ENCODE measurements around the gene RNU1-4. TPM values are rescaled to one million over a fixed set of nuclear protein-coding genes. Genes with fewer than 3 reads are reported as not detected.
A peak's percentile ranks its signal among the peaks of the same experiment; 100 is the strongest.
"Not testable (repeated sequence)": the region's sequence is repeated elsewhere in the genome, so short reads cannot be mapped to it uniquely, and the experiment has no call there.

The RNU1-4 gene
- total and polyA plus RNA-seq, 7 donors: 1,264 to 5,208 (median 3,151) TPM; not detected in 3

- DNase-seq; intact Hi-C loops (cut with DNase I); H3K27me3 ChIP-seq (ENCODE audit: insufficient read depth in 3 of 3, low read length in 2 of 3); H3K4me1 ChIP-seq; H3K9me3 ChIP-seq; ATAC-seq; H3K4me3 ChIP-seq; H3K36me3 ChIP-seq (ENCODE audit: insufficient read depth in 1 of 2, low read depth in 1 of 2); H3K27ac ChIP-seq: not testable (repeated sequence)
- 73 to 86% (median 84%) methylated on average over 1 to 2 of the region's 2 CpGs for WGBS, 3 donors
Observed at GRCh38 chr1:16755932-16756331, 15.6 kb downstream of the RNU1-4 start.

DNA sequence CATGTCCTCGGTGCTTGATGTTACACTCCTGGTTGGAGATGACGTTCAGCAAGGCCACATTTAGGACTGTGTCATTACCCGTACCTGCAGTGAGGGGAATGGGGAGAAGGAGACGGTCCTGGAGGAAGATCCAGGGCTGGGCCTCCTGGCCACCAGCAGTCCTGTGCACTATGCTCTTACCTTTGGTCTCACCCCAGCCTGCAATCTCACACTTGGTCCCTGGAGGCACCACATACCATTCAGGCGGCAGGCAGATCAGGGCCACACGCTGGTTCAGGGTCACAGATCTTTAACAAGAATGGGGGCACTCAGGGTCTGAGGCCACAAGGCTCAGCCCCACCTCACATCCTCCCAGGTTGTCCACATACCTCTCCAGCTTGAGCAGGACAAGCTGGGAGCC is 17.3 kb downstream of the RNU1-4 start:
- ATAC-seq: peak in 1 of 4 donors; percentile 18
- H3K27ac ChIP-seq; H3K9me3 ChIP-seq; DNase-seq; intact Hi-C loops (cut with DNase I); H3K27me3 ChIP-seq (ENCODE audit: insufficient read depth in 3 of 3, low read length in 2 of 3); H3K4me3 ChIP-seq; H3K36me3 ChIP-seq (ENCODE audit: insufficient read depth in 1 of 2, low read depth in 1 of 2); H3K4me1 ChIP-seq: not testable (repeated sequence)
- WGBS, 3 donors: 92% methylated on average over 2 of the region's 6 CpGs; no CpG with 5 or more reads in 2 of the 3 donors

DNA sequence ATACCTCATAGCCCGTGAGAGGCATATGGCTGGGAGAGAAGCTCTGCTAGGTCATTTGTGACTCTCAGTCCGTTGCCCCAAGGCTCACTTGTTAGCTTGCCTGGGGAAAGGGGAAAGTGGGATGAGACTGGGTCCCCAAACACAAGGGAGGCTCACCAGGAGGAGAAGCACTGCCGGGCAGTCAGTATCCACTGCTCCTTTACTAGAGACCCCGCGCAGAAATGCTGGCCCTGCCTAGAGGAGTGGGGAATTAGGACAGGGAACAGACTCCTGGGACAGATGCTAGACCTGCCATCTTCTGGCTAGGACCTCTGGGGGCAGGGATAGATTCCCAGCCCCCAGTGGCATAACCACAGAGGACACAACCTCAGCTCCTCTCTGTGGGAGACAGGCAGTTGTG is 17.7 kb downstream of the RNU1-4 start:
- H3K9me3 ChIP-seq; H3K4me3 ChIP-seq; H3K27me3 ChIP-seq (ENCODE audit: insufficient read depth in 3 of 3, low read length in 2 of 3); intact Hi-C loops (cut with DNase I); ATAC-seq; H3K27ac ChIP-seq; H3K36me3 ChIP-seq (ENCODE audit: insufficient read depth in 1 of 2, low read depth in 1 of 2); DNase-seq; H3K4me1 ChIP-seq: not testable (repeated sequence)
- whole genome bisulfite sequencing, 3 donors: 81 to 93% (median 81%) methylated on average over 4 of the region's 5 CpGs

DNA sequence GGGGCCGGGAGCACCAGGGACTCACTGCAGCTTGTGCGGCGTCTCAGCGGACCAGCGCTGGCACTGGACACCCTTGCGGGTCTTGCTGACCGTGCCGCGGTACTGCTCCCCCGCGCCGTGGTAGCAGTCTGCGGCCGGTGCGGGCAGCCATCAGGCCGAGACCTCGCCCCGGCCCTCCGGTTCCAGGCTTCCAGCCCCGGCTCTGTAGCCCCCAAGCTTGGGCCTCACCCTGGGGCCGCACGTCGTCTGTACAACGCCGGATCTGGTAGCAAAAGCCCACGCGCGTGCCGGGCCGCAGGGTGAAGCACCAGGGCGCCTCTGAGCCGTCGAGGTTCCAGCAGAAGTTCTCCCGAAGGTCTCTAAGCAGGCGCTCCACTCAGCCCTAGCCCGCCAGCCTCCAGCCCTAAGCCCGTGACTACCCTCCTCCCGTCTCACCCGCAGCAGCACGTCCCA is 18.8 kb downstream of the RNU1-4 start:
- H3K36me3 ChIP-seq (ENCODE audit: insufficient read depth in 1 of 2, low read depth in 1 of 2); H3K27me3 ChIP-seq (ENCODE audit: insufficient read depth in 3 of 3, low read length in 2 of 3); DNase-seq; H3K4me1 ChIP-seq; intact Hi-C loops (cut with DNase I); H3K4me3 ChIP-seq; H3K27ac ChIP-seq; H3K9me3 ChIP-seq: not testable (repeated sequence)
- WGBS, 3 donors: 15 to 24% (median 23%) methylated on average over 29 to 40 of the region's 40 CpGs
- peak in 3 of 4 donors; percentile 23 to 31 (median 26) for ATAC-seq

DNA sequence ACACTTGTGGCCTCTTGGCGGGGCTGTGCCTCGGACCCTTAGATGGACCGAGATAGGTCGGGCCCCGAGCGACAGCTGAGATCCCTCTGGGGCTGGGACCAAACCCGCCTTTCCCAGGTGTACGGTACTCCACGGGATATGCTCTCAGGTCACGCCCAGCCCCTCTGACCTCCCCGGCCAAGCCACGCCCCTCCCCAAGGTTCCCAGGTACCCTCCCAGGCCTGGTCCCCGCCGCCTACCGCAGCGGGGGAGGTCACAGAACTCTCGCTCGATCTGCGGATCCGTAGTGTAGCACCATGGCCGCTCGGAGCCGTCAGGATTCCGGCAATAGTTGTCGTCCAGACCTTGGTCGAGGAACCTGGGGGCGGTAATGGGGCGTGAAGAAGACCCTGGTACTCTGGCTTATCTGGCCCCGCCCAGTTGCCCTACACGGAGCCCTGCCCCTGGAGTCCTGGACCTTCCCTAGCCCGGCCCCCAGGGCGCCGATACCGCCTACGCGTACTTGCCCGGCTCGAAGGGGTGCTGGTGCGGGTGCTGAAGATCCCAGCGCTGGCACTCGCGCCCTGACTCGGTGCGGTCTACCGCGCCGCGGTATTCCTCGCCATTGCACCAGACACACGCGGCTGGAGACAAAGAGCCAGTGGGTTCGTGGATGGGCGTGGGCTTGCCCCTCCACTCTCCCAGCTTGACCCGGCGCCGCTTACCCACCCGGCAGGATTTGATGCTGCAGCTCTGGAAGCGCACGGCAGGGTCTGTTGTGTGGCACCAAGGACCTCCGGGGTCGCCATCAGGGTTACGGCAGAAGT is 19.5 kb downstream of the RNU1-4 start:
- H3K9me3 ChIP-seq; DNase-seq; H3K4me3 ChIP-seq; H3K4me1 ChIP-seq; H3K36me3 ChIP-seq (ENCODE audit: insufficient read depth in 1 of 2, low read depth in 1 of 2); intact Hi-C loops (cut with DNase I); H3K27ac ChIP-seq: not testable (repeated sequence)
- ATAC-seq: peak; percentile 25 to 49 (median 36)
- WGBS, 3 donors: 48 to 65% (median 64%) methylated on average over 9 to 14 of the region's 62 CpGs
- H3K27me3 ChIP-seq (ENCODE audit: insufficient read depth in 3 of 3, low read length in 2 of 3): peaks cover 0 to 11% (median 2%) of the 10 kb centered on the region in 3 donors

- H3K4me1 ChIP-seq; ATAC-seq; intact Hi-C loops (cut with DNase I); H3K27ac ChIP-seq; H3K4me3 ChIP-seq; DNase-seq; H3K36me3 ChIP-seq (ENCODE audit: insufficient read depth in 1 of 2, low read depth in 1 of 2); H3K9me3 ChIP-seq: not testable (repeated sequence)
- WGBS, 3 donors: 82 to 91% (median 86%) methylated on average over 5 to 8 of the region's 11 CpGs
- peaks cover 0 to 16% (median 2%) of the 10 kb centered on the region in 3 donors for H3K27me3 ChIP-seq (ENCODE audit: insufficient read depth in 3 of 3, low read length in 2 of 3)
Observed at GRCh38 chr1:16760456-16760765, 20.1 kb downstream of the RNU1-4 start.

GRCh38 chr1:16760801-16761200 is 20.5 kb downstream of the RNU1-4 start:
- ATAC-seq; H3K4me3 ChIP-seq; intact Hi-C loops (cut with DNase I); H3K36me3 ChIP-seq (ENCODE audit: insufficient read depth in 1 of 2, low read depth in 1 of 2); H3K9me3 ChIP-seq; H3K27ac ChIP-seq; H3K4me1 ChIP-seq: not testable (repeated sequence)
- 90 to 96% (median 93%) methylated on average over 11 of the region's 11 CpGs for whole genome bisulfite sequencing, 3 donors
- peaks cover 0 to 16% (median 2%) of the 10 kb centered on the region in 3 donors for H3K27me3 ChIP-seq (ENCODE audit: insufficient read depth in 3 of 3, low read length in 2 of 3)
- peak in 1 of 2 donors; percentile 53 for DNase-seq

- H3K27ac ChIP-seq; intact Hi-C loops (cut with DNase I); H3K9me3 ChIP-seq; H3K4me3 ChIP-seq; H3K36me3 ChIP-seq (ENCODE audit: insufficient read depth in 1 of 2, low read depth in 1 of 2); H3K4me1 ChIP-seq: not testable (repeated sequence)
- H3K27me3 ChIP-seq (ENCODE audit: insufficient read depth in 3 of 3, low read length in 2 of 3): peaks cover 0 to 11% (median 0%) of the 10 kb centered on the region in 3 donors
- peak in 1 of 4 donors; percentile 27 for ATAC-seq
- WGBS, 3 donors: 57 to 64% (median 60%) methylated on average over 9 of the region's 9 CpGs
- peak; percentile 32 to 49 for DNase-seq
Observed at GRCh38 chr1:16764248-16764819, 24.0 kb downstream of the RNU1-4 start.

- 68 to 82% (median 71%) methylated on average over 15 of the region's 15 CpGs for WGBS, 3 donors
- H3K36me3 ChIP-seq (ENCODE audit: insufficient read depth in 1 of 2, low read depth in 1 of 2); H3K27ac ChIP-seq; H3K4me1 ChIP-seq; H3K9me3 ChIP-seq; intact Hi-C loops (cut with DNase I): not testable (repeated sequence)
- DNase-seq: peak; percentile 47 to 64
- Histone ChIP-seq H3K4me3 (peak overlapping the region; percentile 11), H3K27me3 (ENCODE audit: insufficient read depth in 3 of 3, low read length in 2 of 3) (peaks cover 0 to 11% (median 0%) of the 10 kb centered on the region in 3 donors)
- ATAC-seq: peak in 3 of 4 donors; percentile 46 to 69 (median 53)
Observed at GRCh38 chr1:16764820-16765655, 24.7 kb downstream of the RNU1-4 start.

DNA sequence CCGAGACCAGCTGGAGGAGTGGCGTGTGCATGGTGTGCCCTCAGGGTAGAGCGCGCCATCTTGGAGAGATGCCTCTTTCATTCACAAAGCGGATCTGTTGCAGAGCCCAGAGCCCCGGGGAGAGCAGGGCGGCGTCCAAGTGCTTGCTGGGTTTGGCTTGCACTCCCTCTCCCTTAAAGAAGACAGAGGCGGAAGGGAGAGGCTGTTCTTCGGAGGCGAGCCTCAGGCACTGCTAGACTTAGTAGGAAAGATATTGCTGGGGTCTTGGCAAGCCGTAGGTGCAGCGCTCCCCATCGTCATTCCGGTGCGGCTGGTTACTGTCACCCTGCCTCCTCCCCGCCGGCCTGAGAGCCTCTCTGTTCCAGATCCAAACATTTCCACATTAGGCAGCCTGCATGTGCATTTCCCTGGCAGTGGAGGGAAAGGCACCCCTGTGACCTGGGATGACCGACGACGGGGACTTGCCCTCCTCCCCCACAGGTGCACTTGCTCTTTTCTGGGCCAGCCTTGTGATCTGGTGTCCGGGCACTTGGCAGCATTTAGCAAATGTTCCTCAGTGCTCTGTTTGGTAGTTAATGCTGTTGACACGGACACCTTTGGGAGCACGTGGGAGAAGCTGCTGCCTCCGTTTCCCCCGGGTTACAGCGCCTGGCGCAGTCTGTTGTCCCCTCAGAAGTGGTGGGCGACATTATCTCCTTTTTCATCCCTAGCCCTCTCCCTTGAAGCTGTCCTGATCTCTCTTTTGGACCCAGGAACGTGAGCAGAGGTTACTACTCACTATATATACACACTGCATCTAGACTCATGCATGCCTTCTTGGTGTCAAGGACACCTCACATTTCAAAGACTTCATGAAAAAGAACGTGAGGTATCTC is 25.7 kb downstream of the RNU1-4 start:
- H3K27ac ChIP-seq; intact Hi-C loops (cut with DNase I); H3K9me3 ChIP-seq; H3K36me3 ChIP-seq (ENCODE audit: insufficient read depth in 1 of 2, low read depth in 1 of 2); H3K4me1 ChIP-seq: not testable (repeated sequence)
- Histone ChIP-seq H3K4me3 (peak overlapping the region; percentile 11), H3K27me3 (ENCODE audit: insufficient read depth in 3 of 3, low read length in 2 of 3) (peaks cover 0 to 11% (median 0%) of the 10 kb centered on the region in 3 donors)
- ATAC-seq: peak; percentile 46 to 75 (median 69)
- WGBS, 3 donors: 50 to 69% (median 54%) methylated on average over 23 to 25 of the region's 31 CpGs
- peak; percentile 54 to 77 for DNase-seq
